HG03575 (cell line): ENCODE data around the gene MAML2.

ENCODE experiments used
- ATAC-seq: cut with Tn5 transposase; IDR thresholded peaks from one replicate; pipeline ENCODE4 v1.9.1; 2021; ENCODE audit not compliant: unreplicated experiment, insufficient number of reproducible peaks, low FRiP score; ENCODE audit errors: extremely low read depth

Gene MAML2

GRCh38 chr11:96105197-96105895 lies 237.6 kb downstream of the MAML2 start:
- no peak for ATAC-seq

DNA sequence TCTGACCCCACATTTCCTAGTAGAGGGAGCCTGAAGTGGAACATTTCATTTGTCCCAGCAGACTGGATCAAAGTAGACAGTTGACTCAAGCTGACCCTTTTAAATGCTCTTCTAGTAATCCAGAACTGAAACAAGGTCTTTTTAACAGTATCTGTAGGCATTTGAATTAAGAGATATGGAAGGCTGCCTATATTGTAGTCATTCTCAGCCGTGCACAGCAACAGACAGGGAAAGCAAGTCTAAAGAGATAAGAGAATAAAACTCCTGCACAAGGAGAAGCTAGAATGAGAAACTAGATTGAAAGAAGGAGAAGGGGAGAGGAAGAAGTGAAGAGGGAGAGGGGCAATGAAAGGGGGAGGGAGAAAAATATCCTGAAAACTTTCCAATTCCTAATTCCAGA lies 238.5 kb downstream of the MAML2 start:
- ATAC-seq = no peak

DNA sequence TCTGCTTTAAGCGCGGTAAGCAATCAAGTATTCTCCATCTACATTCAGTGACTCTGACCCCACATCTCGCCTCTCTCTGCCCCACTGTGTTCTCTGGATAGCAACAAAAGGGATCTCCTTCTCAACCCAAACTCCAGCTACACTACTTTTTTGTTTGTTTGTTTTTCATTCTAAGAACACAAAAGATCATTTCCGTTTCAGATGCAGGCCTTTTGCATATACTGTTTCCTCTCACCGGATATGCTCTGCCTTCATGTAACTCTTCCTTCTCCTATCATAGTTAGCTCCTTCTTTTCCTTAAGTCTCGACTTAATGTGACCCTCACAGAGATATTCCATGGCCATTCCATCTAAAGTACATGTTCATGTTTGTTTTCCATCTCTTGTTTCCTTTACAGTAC lies 239.3 kb downstream of the MAML2 start:
- ATAC-seq = no peak

DNA sequence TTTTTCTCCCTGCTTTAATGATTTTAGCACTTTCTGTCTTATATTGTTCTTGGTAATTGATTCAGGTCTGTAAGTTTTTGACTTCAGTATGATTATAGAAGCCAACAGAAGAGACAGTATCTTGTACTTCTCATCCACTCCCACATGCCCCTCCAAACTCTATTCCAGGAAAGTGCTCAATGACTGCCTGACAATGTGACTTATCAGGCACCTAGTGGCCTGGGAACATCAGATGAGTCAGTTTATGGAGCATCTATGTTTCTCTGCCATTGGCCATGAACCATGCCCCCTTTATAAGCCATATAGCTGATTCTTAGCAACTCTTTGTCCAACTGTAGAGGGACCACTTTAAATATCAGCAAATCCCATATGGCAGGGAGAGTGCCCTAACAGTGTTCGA lies 239.9 kb downstream of the MAML2 start:
- ATAC-seq = no peak

DNA sequence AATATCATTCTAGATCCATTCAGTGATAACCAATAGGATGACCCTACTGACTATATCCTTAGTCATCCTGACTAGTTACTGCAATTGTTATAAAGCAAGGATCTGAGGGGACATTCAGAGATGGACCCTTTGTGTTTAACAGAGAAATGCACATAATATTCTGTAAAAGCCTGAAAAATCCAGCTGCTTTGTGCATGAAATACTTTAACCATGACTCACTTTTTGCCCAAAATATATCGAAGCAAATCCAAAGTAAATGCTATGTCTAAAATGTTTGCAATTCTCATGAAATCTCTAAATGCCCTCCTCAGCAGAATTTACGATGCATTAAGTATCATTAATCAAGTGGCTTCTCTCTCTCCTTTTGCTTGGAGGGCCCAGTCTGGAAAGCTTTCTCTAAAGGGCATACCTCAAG lies 240.3 kb downstream of the MAML2 start:
- no peak for ATAC-seq

- ATAC-seq = no peak
Measured at GRCh38 chr11:96101146-96101545, 241.8 kb downstream of the MAML2 start.

DNA sequence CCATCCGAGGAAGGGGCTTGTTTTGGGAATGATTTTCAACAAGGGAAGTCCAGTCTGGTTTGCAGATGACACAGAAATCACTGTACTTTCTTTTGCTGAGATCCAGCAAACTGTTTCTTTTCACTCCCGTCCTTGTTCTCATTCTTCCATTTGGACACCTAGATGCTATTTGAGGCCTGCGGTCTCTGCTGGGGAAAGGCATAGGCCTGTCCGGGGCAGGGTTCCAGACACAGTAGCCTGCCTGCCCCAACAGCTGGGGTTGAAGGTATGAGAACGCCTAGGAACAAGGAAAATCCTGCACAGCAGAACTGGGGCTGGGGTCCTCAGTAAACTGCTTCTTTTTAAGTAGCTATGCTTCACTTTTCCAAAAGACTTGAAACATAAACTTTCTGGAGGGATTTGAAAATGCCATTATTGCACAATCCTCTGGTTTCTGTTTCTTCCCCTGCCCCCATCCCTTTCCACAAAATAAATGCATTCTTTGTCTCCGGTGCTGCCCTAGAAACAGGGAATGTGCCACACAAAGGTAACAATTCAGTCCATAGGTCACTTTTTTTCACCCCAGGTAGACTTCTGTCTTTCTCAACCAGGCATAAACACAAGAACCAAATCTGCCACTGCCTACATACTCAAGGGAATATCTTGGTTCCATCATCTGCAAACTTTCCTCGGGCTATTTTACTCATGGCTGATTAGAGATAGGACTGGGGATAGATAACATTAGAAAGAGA lies 244.3 kb downstream of the MAML2 start:
- ATAC-seq = no peak

GRCh38 chr11:96097844-96098421 lies 245.1 kb downstream of the MAML2 start:
- ATAC-seq = no peak

- no peak for ATAC-seq
Measured at GRCh38 chr11:96096360-96096759, 246.6 kb downstream of the MAML2 start.

DNA sequence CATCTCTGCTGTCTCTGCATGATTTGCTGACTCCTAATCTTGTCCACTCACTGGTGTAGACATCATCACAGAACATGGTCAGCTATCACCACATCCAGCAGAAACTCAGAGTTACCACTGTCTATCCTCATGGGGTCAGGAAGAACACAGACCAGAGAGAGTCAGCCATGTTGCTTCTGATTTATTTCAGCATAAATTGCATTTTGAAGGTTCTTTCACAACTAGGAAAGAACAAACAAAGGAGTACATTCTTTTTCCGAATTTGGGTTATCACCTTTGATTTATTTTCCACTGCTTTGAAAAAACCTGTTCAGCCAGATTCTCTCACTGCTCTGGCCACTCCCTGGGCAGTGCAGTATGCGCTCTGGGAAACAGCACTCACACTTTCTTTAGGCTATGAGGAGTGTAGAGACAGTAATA lies 247.1 kb downstream of the MAML2 start:
- no peak for ATAC-seq

- ATAC-seq = no peak
Measured at GRCh38 chr11:96094156-96094555, 248.8 kb downstream of the MAML2 start.

- no peak for ATAC-seq
Measured at GRCh38 chr11:96092511-96092910, 250.5 kb downstream of the MAML2 start.

- ATAC-seq = peak; percentile 73
Measured at GRCh38 chr11:96091476-96091875, 251.5 kb downstream of the MAML2 start.

- ATAC-seq = no peak
Measured at GRCh38 chr11:96090711-96091110, 252.3 kb downstream of the MAML2 start.

- ATAC-seq = no peak
Measured at GRCh38 chr11:96088914-96089313, 254.1 kb downstream of the MAML2 start.

DNA sequence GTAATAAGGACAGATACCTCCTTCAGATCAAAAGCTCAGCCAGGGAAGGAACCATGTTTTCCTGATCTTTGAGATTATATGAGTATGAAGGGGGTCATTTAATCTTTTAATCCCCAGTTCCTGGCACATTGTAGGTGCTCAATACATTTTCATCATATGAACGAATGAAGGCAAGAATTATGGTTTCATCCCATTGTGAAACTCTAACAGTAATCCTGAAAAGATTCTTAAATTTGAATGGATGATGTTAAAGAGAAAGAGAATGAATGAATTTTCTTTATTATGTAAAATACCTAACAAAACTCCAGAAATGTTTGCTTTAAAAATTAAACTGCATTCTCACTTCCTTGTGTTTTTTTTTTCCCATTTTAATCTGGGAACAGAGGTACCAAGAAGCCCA lies 256.9 kb downstream of the MAML2 start:
- ATAC-seq = no peak

DNA sequence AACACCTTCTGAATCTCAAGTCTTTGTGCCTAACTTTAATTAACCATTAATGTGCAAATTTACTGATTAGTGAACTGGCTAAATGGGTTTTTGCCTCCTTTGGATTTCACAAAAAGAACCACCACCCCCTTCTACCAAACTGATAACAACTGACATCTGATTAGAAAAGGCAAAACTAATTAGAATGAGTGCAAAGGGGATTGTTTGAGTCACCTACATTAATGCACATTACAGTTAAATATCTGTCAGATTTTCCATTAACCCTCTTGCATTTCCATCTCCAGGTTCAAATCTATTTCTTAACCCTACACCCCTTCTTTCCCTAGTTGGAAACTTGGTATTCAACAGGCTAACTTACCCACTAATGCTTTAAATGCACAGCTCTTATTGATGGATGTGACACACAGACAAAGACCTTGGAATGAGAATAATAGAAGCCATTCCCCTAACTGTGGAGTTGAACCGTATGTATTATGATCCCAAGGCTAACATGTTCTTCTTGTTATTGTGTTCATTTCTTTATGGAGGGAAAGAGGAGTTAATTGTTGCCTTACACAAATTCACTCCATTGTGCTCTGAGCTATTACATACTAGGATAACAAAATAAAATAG lies 257.6 kb downstream of the MAML2 start:
- ATAC-seq = no peak

- ATAC-seq = no peak
Measured at GRCh38 chr11:96084610-96085318, 258.2 kb downstream of the MAML2 start.

DNA sequence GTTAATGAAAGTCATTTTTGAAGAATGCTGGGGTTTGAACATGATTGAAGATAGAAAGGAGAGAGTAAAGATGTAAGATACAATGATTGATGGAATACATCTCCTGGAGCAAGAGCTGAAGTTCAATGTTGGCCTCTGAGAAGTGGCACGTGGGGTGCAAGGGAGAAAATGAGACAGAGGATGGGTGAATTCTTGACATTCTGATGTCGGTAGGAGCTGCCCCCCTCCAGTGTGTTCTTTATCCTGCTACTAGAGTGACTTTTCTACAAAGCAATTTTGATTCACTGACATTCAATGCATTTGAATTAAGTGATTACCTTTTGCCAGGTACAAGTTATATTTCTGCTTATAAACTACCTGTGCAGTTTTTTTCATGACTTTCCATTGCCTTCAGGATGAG lies 260.1 kb downstream of the MAML2 start:
- ATAC-seq = no peak
